Nephron progenitor cell (in vitro differentiated cells): Measurements from ENCODE around the gene ADGRD2.

Experiments used
- DNase-seq: peaks from one replicate; pipeline ENCODE4 v3.0.0; 2021
- H3K27ac Mint-ChIP-seq: 2 replicates; pipeline ENCODE4 v1.8.0; 2021; ENCODE audit warnings: mild to moderate bottlenecking, moderate library complexity, mixed read lengths
- H3K27me3 Mint-ChIP-seq: 2 replicates; pipeline ENCODE4 v1.8.0; 2021; ENCODE audit warnings: mild to moderate bottlenecking, low read depth, mixed read lengths; ENCODE audit not compliant: poor library complexity
- H3K36me3 Mint-ChIP-seq: 2 replicates; pipeline ENCODE4 v1.8.0; 2021; ENCODE audit warnings: low read depth, mixed read lengths
- H3K4me1 Mint-ChIP-seq: 2 replicates; pipeline ENCODE4 v1.8.0; 2021; ENCODE audit warnings: mixed read lengths
- H3K4me3 Mint-ChIP-seq: 2 replicates; pipeline ENCODE4 v1.8.0; 2021; ENCODE audit warnings: mild to moderate bottlenecking, moderate library complexity, mixed read lengths
- H3K9me3 Mint-ChIP-seq: 2 replicates; pipeline ENCODE4 v1.8.0; 2021; ENCODE audit warnings: mild to moderate bottlenecking, moderate library complexity, mixed read lengths
- CTCF ChIP-seq: fragments of 200-600 bp; sonication (generic); IDR thresholded peaks from 2 replicates; pipeline ENCODE4 v1.5.0; 2021; ENCODE audit warnings: antibody characterized with exemption

Gene ADGRD2

GRCh38 chr9:124485201-124485600, 35.0 kb downstream of the ADGRD2 start:
- Mint-ChIP-seq H3K9me3 (no peaks in the 10 kb centered on the region), H3K36me3 (no peaks in the 10 kb centered on the region), H3K27me3 (peaks cover 90% of the 10 kb centered on the region), H3K27ac (no peak overlapping the region), H3K4me1 (peaks cover 15% of the 10 kb centered on the region), H3K4me3 (no peak overlapping the region)
- no peak for DNase-seq
- TF ChIP-seq CTCF = no peak

DNA sequence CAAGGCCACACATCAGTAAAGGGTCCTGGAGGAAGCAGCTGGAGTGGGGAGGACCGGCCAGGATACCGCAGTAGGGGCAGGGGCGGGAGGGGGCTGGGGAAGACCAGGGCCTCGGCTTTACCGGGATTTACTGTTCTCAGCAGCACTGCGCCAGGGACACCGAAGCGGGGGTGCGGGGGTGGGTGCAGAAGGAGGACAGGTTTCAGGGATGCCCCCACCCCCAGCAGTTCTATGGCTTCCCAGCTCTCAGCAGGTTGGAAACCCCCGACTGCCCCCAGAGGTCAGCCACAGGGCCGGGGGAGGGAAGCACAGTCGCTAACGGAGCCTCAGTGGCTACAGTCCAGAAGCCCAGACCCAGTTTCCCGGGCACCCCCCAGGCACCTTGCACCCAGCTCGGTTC, 35.7 kb downstream of the ADGRD2 start:
- Mint-ChIP-seq H3K4me3 (no peak overlapping the region), H3K27ac (no peak overlapping the region), H3K27me3 (peaks cover 88% of the 10 kb centered on the region), H3K4me1 (peaks cover 12% of the 10 kb centered on the region), H3K9me3 (no peaks in the 10 kb centered on the region), H3K36me3 (no peaks in the 10 kb centered on the region)
- no peak for TF ChIP-seq CTCF
- DNase-seq = no peak

GRCh38 chr9:124486778-124487259, 36.6 kb downstream of the ADGRD2 start:
- H3K4me1 Mint-ChIP-seq = peaks cover 12% of the 10 kb centered on the region
- H3K9me3 Mint-ChIP-seq = no peaks in the 10 kb centered on the region
- no peak for DNase-seq
- H3K27me3 Mint-ChIP-seq = peaks cover 87% of the 10 kb centered on the region
- no peak overlapping the region for H3K4me3 Mint-ChIP-seq
- H3K27ac Mint-ChIP-seq = no peak overlapping the region
- H3K36me3 Mint-ChIP-seq = no peaks in the 10 kb centered on the region
- no peak for TF ChIP-seq CTCF

DNA sequence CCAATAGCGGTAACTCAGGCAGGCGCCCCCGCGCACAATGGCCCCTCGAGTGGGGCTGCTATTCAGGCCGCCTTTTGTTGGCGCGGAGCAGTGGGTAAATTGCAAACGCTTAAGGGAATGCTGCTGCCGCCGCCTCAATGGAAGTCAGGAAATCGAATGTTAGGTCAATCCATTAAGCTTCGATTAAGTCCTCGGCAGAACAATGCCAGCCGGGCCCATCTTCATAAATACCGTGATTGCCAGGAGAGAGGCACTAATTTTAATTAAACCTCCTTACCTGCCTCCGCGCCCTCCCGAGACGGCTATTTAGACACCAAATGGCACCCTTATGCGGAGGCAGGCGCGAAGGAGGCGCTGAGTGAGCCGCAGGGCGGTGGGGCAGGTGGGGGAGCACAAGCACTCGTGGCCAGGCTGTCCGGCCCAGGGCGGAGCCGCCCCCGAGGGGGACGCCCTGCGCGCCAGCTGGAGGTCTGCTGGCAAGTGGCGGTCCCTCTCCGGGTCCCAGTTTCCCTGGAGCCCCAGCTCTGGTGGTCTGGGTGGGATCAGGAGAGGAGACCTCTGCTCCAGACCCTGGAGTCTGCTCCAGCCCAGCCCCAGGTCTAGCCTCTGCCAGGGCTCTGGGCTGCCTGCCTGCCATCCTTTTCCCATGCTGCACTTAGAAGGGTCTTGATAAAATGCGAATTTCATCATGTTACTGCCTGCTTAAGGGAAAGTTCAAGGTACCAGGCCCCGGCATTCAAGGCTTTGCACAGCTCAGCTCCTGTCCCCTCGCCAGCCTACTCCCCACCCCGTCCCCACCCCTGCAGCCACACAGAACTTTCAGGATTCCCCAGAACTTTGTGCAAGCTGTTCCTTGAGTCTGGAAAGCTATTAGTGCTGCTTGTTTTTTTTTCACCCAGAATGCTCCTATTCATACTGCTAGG, 37.3 kb downstream of the ADGRD2 start:
- Mint-ChIP-seq H3K4me3 (no peak overlapping the region), H3K36me3 (no peaks in the 10 kb centered on the region), H3K27me3 (peaks cover 88% of the 10 kb centered on the region), H3K27ac (no peak overlapping the region), H3K4me1 (peaks cover 12% of the 10 kb centered on the region), H3K9me3 (no peaks in the 10 kb centered on the region)
- no peak for TF ChIP-seq CTCF
- no peak for DNase-seq

DNA sequence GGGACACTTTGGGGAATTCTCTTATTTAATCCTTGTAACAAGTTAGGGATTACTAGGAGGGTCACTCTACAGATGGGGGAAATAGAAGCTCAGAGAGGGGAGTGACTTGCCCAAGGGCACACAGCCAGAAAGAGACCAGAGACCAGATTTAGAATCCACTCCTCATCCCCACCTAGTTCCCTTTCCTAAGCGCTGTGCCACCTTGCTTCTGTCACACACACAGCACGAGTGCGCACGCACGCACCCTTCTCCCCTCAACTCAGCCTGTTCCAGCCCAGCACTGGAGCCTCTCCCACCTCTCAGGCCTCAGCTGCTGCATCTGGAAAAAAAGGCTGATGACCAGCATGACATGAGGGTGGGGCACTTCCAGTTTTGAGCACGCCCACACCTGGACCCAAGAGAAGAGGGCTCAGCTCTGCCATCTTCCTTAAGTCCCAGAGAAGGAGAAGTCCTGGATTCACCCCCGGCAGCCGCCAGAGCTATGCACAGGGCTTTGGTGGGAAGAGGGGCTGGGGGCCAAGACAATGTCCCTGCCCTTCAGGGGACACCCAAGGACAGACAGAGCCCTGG, 38.5 kb downstream of the ADGRD2 start:
- Mint-ChIP-seq H3K9me3 (no peaks in the 10 kb centered on the region), H3K27ac (peak overlapping the region; percentile 14), H3K36me3 (no peaks in the 10 kb centered on the region), H3K4me3 (no peak overlapping the region), H3K27me3 (peaks cover 85% of the 10 kb centered on the region), H3K4me1 (peaks cover 12% of the 10 kb centered on the region)
- no peak for TF ChIP-seq CTCF
- DNase-seq = no peak
